Mesothelial cell of epicardium (in vitro differentiated cells): ENCODE measurements around the gene BOC. TPM values are rescaled to one million over a fixed set of nuclear protein-coding genes. Genes with fewer than 3 reads are reported as not detected.

ENCODE experiments used
- DNase-seq, 2 experiments: peaks; one replicate each; pipeline ENCODE4 v3.0.0; 2021; ENCODE audit warnings: low spot score in 2 of 2; ENCODE audit not compliant: unreplicated experiment in 2 of 2
- H3K27ac Mint-ChIP-seq: 2 replicates; pipeline ENCODE4 v1.8.0; 2021; ENCODE audit warnings: mixed read lengths
- H3K27me3 Mint-ChIP-seq: 2 replicates; pipeline ENCODE4 v1.8.0; 2021; ENCODE audit warnings: low read depth, mixed read lengths
- H3K36me3 Mint-ChIP-seq: 2 replicates; pipeline ENCODE4 v1.8.0; 2021; ENCODE audit warnings: mixed read lengths
- H3K4me1 Mint-ChIP-seq: 2 replicates; pipeline ENCODE4 v1.8.0; 2021; ENCODE audit warnings: mixed read lengths
- H3K4me3 Mint-ChIP-seq: 2 replicates; pipeline ENCODE4 v1.8.0; 2021; ENCODE audit warnings: mild to moderate bottlenecking, moderate library complexity, mixed read lengths
- H3K9me3 Mint-ChIP-seq: 2 replicates; pipeline ENCODE4 v1.8.0; 2021; ENCODE audit warnings: mixed read lengths
- total RNA-seq: library from RNA; stranded (reverse); gene quantifications from 3 replicates; pipeline ENCODE4 v1.2.1, GENCODE V29; 2021
- TF ChIP-seq, protein P1 (sequence below): fragments of 200-600 bp; sonication (generic); IDR thresholded peaks from one replicate; pipeline ENCODE4 v1.5.0; 2021; ENCODE audit warnings: antibody characterized with exemption; ENCODE audit not compliant: unreplicated experiment

The BOC gene
- total RNA-seq, 1 donor from 2014 or later: 85.3 TPM

GRCh38 chr3:113220721-113221120 lies 9.4 kb downstream of the BOC start:
- Mint-ChIP-seq H3K4me3 (no peak overlapping the region), H3K27me3 (no peaks in the 10 kb centered on the region), H3K4me1 (peaks cover 37% of the 10 kb centered on the region), H3K9me3 (no peaks in the 10 kb centered on the region), H3K36me3 (peaks cover 36% of the 10 kb centered on the region), H3K27ac (peak overlapping the region; percentile 60)
- DNase-seq: no peak
- TF ChIP-seq, protein P1, sequence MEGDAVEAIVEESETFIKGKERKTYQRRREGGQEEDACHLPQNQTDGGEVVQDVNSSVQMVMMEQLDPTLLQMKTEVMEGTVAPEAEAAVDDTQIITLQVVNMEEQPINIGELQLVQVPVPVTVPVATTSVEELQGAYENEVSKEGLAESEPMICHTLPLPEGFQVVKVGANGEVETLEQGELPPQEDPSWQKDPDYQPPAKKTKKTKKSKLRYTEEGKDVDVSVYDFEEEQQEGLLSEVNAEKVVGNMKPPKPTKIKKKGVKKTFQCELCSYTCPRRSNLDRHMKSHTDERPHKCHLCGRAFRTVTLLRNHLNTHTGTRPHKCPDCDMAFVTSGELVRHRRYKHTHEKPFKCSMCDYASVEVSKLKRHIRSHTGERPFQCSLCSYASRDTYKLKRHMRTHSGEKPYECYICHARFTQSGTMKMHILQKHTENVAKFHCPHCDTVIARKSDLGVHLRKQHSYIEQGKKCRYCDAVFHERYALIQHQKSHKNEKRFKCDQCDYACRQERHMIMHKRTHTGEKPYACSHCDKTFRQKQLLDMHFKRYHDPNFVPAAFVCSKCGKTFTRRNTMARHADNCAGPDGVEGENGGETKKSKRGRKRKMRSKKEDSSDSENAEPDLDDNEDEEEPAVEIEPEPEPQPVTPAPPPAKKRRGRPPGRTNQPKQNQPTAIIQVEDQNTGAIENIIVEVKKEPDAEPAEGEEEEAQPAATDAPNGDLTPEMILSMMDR: no peak

GRCh38 chr3:113221721-113222257 lies 10.4 kb downstream of the BOC start:
- H3K27ac Mint-ChIP-seq: peak overlapping the region; percentile 71
- peaks cover 35% of the 10 kb centered on the region for H3K36me3 Mint-ChIP-seq
- TF ChIP-seq, protein P1: no peak
- H3K4me3 Mint-ChIP-seq: no peak overlapping the region
- DNase-seq: no peak
- no peaks in the 10 kb centered on the region for H3K27me3 Mint-ChIP-seq
- peaks cover 36% of the 10 kb centered on the region for H3K4me1 Mint-ChIP-seq
- no peaks in the 10 kb centered on the region for H3K9me3 Mint-ChIP-seq

- DNase-seq: no peak
- H3K36me3 Mint-ChIP-seq: peaks cover 35% of the 10 kb centered on the region
- TF ChIP-seq, protein P1: no peak
- peaks cover 40% of the 10 kb centered on the region for H3K4me1 Mint-ChIP-seq
- no peaks in the 10 kb centered on the region for H3K9me3 Mint-ChIP-seq
- peak overlapping the region; percentile 71 for H3K27ac Mint-ChIP-seq
- no peak overlapping the region for H3K4me3 Mint-ChIP-seq
- H3K27me3 Mint-ChIP-seq: no peaks in the 10 kb centered on the region
Measured at GRCh38 chr3:113222451-113223086, 11.2 kb downstream of the BOC start.

DNA sequence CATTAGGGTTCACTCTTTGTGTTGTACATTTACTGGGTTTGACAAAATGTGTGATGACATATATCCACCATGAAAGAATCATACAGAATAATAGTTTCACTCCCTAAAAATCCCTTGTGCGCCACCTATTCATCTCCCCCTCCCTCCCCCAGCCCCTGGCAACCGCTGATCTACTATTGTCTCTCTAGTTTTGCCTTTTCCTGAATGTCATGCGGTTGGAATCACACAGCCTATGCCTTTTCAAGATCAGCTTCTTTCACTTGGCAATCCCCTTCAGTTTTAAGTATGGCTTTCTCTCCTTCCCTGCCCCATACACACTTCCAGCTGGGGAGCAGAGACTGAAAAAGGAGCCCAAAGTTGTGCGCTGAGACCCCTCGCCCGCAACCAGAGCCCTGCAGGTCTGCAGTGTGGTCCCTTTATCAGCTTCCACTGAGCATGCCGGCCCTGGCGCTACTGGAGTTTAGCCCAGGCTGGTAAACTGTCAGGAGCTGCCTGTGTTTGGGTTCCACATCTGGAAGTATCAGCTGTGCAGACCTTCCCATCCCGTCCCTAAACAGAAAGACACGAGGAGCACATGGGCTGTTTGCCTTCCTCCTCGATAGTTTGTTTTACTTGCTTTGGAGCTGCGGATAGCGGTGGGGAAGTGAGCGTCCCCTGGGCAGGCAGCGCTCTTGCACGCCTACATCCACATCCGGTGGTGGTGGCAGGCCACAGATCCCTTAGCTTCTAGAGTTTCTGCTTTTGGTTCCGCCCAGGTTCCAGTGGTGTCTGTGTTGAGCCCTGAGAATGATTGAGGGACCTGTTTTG lies 12.3 kb downstream of the BOC start:
- Mint-ChIP-seq H3K27me3 (no peaks in the 10 kb centered on the region), H3K4me1 (peaks cover 46% of the 10 kb centered on the region), H3K4me3 (no peak overlapping the region), H3K36me3 (peaks cover 26% of the 10 kb centered on the region), H3K9me3 (no peaks in the 10 kb centered on the region), H3K27ac (peak overlapping the region; percentile 64)
- no peak for DNase-seq
- TF ChIP-seq, protein P1: no peak

GRCh38 chr3:113225286-113225685 lies 13.9 kb downstream of the BOC start:
- Mint-ChIP-seq H3K27ac (no peak overlapping the region), H3K4me1 (peaks cover 59% of the 10 kb centered on the region), H3K36me3 (peaks cover 22% of the 10 kb centered on the region), H3K27me3 (no peaks in the 10 kb centered on the region), H3K9me3 (no peaks in the 10 kb centered on the region), H3K4me3 (no peak overlapping the region)
- TF ChIP-seq, protein P1: no peak
- no peak for DNase-seq
